ENCODE results near the gene GABRA1. TPM values are rescaled to one million over a fixed set of nuclear protein-coding genes. Genes with fewer than 3 reads are reported as not detected.

The GABRA1 gene
- total RNA-seq, 4 donors from 2014 or later: not detected

DNA sequence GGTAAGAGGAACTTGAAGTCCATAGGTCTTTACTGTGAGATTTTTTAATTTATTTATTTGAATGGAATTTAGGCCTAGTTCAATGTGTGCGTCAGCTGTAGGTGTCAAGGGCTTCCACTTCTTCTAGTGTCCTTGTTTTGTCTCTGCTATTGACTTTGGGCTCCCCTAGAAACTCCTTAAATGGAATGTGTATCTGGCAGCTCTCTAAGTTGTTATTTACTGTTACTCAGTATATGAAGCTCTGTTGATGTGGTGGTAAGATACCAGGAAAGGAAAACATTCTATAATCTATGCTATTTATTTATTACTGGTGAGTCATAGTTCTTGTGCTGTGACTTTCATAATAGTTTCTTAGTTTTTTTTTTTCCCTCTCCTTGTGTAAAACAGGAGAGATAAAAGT is 97.1 kb downstream of the GABRA1 start:
- no peaks in the 10 kb centered on the region for H3K36me3 ChIP-seq
- TF ChIP-seq, protein P1, sequence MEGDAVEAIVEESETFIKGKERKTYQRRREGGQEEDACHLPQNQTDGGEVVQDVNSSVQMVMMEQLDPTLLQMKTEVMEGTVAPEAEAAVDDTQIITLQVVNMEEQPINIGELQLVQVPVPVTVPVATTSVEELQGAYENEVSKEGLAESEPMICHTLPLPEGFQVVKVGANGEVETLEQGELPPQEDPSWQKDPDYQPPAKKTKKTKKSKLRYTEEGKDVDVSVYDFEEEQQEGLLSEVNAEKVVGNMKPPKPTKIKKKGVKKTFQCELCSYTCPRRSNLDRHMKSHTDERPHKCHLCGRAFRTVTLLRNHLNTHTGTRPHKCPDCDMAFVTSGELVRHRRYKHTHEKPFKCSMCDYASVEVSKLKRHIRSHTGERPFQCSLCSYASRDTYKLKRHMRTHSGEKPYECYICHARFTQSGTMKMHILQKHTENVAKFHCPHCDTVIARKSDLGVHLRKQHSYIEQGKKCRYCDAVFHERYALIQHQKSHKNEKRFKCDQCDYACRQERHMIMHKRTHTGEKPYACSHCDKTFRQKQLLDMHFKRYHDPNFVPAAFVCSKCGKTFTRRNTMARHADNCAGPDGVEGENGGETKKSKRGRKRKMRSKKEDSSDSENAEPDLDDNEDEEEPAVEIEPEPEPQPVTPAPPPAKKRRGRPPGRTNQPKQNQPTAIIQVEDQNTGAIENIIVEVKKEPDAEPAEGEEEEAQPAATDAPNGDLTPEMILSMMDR (IDR thresholded peaks at IDR 0.05): no peak
- WGBS, 2 donors: 79 to 89% methylated on average over 1 of the region's 1 CpG
- intact Hi-C loops (cut with DNase I): no loop called here
- H3K27ac ChIP-seq: no peak overlapping the region
- no peaks in the 10 kb centered on the region for H3K4me1 ChIP-seq
- no peak for DNase-seq
- H3K4me3 ChIP-seq (replicated peaks in 1 of 3): no peak overlapping the region
- no peaks in the 10 kb centered on the region for H3K27me3 ChIP-seq
- H3K9me3 ChIP-seq: no peaks in the 10 kb centered on the region

DNA sequence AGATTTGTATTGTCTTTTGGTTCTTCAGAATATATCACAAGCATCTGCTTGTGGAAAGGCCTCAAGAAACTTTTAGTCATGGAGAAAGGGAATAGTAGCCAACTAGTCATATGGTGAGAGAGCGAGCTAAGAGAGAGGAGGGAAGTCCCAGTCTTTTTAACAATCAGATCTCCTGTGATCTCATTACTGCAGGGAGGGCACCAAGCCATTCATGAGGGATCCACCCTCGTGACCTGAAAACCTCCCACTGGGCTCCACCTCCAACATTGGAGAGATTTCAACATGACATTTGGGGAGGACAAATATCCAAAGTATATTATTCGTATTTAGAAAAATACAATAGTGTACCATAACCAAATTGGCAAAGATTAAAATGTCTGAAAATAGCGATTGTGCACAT is 99.0 kb downstream of the GABRA1 start:
- Histone ChIP-seq H3K4me3 (replicated peaks in 1 of 3) (no peak overlapping the region), H3K9me3 (no peaks in the 10 kb centered on the region), H3K4me1 (no peaks in the 10 kb centered on the region), H3K36me3 (no peaks in the 10 kb centered on the region), H3K27me3 (no peaks in the 10 kb centered on the region), H3K27ac (no peak overlapping the region)
- intact Hi-C loops (cut with DNase I): no loop called here
- TF ChIP-seq, protein P1 (IDR thresholded peaks at IDR 0.05): no peak
- TF ChIP-seq POLR2A (IDR thresholded peaks at IDR 0.05): no peak
- WGBS, 2 donors: 77 to 79% methylated on average over 4 of the region's 4 CpGs
- no peak for DNase-seq

Other genes starting within 250 kb of the GABRA1 start
- not detected for gene GABRA6, start 162.4 kb upstream of the GABRA1 start, total RNA-seq
- gene GABRG2, start 219.7 kb downstream of the GABRA1 start, total RNA-seq: not detected